Glomerular endothelial cell (primary cell): ENCODE results near the gene VAT1. TPM values are rescaled to one million over a fixed set of nuclear protein-coding genes. Genes with fewer than 3 reads are reported as not detected.
"Not testable (repeated sequence)": the region's sequence is repeated elsewhere in the genome, so short reads cannot be mapped to it uniquely, and the experiment has no call there.

Experiments used
- DNase-seq: peaks from one replicate; pipeline ENCODE4 v3.0.0-alpha.2; 2011; ENCODE audit warnings: low read depth, low spot score; ENCODE audit errors: extremely low read depth
- total RNA-seq: library from RNA; depleted of rRNA; stranded (reverse); fragments of >200 nt; gene quantifications from 2 replicates; pipeline ENCODE4 v1.2.3, GENCODE V29; 2015

Gene VAT1
- total RNA-seq, 1 donor from 2014 or later, result 602 TPM

DNA sequence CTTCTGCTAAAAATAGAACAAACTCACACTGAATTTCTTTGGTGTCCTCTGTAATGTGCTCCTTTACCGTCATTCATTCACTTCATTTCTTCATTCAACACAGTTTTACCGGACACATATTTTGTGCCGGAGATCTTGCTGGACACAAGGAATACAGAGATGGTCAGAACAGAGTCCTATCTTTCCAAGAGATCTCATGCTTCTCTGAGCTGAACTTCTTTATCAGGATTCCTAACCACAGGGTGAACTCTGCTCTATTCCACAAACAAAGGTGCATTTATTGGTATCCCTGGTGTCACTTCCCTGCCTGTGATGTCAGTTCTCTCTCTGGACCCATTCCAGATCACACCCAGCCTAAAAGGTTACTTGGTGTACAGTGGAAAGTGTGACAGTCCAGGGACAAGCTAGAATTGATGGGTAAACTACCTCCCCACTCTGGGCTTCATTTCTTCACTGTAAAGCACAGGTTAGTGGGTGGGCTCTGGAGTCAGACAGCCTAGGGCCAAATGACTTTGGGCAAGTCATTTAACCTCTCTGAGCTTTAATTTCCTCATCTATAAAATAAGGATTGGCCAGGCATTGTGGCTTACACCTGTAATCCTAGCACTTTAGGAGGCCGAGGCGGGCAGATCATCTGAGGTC lies 11.4 kb downstream of the VAT1 start:
- no peak for DNase-seq

DNA sequence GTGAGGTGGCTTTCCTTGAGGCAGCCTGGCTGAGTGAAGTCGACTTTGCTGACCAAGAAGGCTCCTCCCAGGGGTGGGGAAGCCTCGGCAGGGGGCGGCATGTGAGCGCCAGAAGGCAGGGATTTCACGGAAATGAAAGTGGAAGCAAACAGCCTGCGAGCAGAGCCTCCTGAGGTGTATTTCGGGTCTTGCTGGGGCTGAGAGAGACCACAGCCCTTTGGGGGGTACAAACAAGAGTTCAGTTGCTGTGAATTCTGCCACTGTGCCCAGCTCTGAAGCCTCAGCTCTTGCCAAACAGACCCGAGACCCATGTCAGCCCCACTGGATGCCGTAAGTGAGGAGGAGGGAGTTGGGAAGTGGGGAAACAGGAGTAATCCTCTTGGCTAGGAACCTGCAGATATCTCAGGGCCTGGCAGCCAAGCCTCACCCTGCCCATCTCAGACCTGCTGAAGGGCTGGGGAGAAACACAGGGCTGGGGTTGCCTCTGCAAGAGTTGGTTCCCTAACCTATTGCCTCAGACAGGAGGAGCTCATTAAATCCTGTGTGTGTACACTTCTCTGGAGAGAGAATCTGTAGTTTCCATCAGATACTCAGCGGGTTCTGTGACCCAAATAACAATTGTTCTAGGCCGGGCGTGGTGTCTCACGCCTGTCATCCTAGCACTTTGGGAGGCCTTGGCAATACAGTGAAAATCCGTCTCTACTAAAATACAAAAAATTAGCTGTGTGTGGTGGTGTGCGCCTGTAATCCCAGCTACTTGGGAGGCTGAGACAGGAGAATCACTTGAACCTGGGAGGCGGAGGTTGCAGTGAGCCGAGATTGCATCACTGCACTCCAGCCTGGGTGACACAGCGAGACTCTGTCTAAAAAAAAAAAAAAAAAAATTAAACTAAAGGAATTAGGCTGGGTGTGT lies 15.3 kb downstream of the VAT1 start, which contains the start of gene IFI35:
TSS of gene IFI35 (plus strand) at position 146 of the 913 bp plus-strand sequence. CDS start at position 310, 164 bp downstream.
- no peak for DNase-seq

DNA sequence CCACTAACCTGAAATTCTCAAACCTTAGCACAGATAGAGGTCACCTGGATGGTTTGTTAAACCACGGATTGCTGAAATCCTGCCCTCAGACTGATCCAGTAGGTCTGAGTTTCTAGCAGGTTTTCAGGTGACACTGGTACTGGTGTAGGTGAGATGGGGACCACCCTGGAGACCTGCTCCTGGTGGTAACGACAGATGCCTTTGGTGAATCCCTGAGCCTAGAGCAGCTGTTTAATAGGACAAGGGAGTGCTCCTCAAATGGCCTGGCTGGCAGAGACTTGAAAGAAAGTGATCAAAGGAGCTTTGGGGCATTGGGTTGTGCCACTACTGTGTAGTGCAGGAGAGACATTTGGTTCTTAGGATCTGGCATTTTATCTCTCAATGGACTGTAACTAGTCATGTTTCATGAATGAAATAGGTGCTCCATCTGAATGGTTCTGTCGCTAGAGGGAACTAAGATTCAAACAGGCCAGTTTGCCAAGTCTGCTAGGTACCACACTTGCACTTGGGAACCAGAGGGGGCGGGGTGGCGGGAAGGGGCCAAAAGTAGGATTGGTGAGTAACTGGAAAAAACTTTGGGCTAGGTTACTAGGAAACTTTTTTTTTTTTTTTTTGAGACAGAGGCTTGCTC lies 18.5 kb downstream of the VAT1 start:
- no peak for DNase-seq

DNA sequence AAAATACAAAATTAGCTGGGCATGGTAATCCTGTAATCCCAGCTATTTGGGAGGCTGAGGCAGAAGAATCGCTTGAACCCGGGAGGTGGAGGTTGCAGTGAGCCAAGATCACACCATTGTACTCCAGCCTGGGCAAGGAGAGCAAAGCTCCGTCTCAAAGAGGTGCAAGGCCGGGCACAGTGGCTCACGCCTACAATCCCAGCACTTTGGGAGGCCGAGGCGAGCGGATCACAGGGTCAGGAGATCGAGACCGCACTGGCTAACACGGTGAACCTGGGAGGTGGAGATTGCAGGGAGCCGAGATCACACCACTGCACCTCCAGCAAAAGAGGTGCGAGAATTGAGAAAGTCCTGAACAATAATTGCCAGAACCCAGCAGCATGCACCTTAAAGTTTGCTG lies 21.3 kb downstream of the VAT1 start:
- DNase-seq, result not testable (repeated sequence)

DNA sequence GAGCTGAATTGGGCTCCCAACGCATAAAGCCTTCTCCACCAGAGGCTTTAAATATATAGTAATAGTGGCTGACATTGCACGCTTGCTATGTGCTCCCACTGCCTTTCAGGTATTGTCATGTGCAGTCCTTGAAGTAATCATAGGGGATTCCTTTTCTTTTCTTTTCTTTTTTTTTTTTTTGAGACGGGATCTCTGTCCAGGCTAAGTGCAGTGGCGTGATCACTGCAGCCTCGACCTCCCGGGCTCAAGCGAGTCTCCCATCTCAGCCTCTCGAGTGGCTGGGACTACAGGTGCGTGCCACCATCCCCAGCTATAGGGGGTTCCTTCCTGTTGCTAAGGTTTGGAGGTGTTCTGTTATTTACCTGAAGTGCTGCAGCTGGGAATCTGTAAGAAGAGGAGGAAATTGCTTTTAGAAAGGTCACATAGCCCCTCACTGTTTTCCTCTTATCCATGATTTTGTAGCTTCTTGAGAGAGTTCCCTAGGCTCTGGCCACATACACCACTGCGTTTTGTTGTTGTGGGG lies 23.1 kb downstream of the VAT1 start:
- DNase-seq, result no peak

DNA sequence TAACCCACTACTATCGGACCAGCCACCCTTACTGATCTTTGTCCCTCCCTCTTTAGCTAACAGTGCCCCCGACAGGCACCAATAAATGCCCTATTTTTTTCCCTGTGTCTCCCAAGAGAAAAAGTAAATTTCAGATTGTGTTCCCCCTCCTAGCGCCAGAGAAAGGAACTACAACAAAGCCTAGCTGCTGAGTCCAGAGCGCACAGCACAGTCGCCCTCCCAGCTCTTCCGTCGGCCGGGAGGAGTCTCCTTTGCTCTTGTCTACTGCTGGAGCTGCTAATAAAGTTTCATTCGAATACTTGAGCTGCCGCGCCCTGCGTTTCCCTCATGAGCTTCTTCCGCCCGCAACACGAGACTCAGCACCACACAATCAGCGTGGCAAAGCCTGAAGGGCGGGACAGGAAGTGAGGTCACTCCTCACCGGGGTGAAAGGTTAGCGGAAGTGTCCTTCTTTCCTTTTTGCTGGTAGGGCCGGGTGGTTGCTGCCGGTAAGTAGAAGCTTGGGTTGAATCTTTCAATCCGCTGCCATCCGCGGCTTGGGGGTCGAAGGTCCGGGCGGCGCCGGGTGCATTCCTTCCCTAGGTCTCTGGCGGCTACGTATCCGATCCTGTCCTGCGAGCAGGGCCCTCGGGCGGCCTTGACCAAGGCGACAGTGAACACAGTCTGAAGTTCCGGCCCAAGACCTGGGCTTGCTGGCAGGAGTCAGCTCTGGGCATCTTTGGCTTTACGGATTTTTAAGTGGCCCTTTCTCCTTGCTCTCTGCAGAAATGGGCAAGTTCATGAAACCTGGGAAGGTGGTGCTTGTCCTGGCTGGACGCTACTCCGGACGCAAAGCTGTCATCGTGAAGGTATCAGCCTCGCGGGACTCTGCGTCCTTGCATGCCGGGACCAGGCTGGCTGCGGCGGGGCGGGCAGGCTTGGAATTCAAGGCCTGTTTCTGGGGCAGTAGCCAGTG lies 23.9 kb downstream of the VAT1 start, which contains the start of gene RPL27:
TSS of gene RPL27 (plus strand) at position 436 of the 955 bp plus-strand sequence. CDS start at position 768, 332 bp downstream.
- DNase-seq, result peak; percentile 98

DNA sequence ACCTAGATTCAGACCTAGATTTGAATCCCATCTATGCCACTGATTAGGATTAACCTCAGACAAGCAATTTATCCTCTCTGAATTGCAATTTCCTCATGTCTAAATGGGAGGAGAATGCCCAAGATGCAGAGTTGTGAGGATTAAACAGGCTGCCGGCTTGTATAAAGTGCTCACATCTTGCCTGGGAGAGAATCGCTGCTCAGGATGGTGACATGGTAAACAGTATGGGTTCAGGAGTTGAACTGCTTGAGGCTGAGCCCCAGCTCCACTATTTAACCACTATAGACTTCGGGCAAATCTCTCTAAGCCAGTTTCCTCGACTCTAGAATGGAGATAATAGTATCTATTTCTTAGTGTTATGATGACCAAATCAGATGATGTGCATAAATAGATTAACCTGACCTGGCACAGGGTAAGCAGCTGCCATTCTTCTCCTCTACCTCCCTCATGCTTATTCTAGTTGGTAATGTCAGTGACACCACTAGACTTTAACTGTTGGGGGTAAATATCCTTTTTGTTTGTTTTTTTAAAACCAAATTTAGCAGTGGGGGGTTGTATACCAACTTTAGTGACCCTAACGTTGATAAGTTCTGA lies 24.7 kb downstream of the VAT1 start:
- DNase-seq, result no peak

DNA sequence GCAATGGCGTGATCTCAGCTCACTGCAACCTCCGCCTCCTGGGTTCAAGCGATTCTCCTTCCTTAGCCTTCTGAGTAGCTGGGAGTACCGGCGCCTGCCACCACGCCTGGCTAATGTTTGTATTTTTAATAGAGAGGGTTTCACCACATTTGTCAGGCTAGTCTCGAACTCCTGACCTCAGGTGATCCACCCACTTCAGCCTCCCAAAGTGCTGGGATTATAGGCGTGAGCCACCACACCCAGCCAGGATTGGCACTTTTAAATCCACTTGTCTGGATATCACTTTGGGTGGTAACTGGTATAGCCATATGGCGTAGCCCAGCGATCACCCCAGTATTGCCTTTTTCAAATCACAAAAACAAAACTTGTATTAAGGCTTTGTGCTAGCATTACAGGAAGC lies 28.3 kb downstream of the VAT1 start:
- not testable (repeated sequence) for DNase-seq

DNA sequence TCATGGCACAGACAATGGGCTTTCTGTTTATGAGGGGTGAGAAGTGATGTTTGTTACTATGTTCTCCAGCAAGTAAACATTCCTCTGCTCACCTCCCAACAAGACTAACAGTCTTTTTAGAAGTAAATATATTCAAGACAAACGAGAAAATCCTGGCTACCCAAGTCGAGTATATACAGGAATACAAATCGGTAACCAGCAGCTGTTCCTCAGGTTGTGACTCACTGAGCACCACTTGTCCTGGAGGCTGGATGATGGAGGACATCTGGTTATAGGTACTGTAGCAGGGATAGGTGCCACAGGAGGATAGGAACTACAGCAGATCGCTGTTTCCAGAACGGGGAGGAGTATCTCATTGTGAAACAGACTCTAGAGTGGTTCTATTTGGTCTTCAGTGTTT lies 29.3 kb downstream of the VAT1 start:
- DNase-seq, result no peak

DNA sequence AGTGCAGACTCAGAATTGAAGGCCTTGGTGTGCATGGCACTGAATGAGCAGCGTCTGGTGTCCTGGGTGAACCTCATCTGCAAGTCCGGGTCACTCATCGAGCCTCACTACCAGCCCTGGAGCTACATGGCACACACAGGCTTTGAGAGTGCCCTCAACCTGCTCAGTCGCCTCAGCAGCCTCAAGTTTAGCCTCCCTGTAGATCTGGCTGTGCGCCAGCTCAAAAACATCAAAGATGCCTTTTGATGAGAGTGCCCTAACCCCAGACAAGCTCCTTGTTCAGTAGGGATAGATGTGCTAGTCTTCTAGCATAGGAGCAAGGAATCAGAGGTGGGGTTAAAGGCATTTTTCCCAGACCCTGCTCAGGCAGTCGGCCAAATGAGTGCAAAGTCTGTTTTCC lies 30.7 kb downstream of the VAT1 start:
- DNase-seq, result no peak

DNA sequence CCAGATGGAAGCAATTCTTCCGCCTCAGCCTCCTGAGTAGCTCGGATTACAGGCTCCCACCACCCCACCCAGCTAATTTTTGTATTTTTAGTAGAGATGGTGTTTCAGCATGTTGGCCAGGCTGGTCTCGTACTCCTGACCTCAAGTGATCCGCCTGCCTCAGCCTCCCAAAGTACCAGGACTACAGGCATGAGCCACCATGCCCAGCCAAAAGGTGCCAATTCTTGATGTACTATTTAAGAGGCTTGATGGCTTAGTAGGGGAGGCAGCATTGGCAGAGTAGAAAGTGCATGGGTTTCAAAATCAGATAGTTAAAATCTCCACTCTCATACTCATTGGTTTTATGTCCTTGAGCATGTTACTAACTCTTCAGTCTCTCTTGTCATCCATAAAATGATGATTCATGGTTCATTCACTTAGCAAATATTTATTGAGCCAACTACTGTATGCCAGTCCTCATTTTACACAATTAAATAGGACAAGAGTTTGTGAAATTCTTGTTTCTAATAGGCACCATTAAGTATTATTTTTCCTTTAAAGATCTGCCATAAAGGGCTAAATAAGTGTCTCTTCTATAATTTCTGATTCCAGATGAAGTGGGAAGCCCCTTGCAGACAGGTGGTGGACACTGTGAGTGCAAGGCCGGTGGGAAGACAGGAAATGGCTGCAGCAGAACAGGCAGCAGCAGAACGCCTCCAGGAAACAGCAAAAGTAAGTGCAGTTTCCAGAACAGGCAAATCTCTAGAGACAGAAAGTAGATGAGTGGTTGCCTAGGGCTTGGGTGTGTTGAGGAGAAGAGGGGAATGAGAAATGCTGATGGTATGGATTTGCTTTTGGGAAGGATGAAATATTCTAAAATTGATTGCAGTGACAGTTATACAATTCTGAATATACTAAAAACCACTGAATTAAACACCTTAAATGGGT lies 32.2 kb downstream of the VAT1 start:
- no peak for DNase-seq

DNA sequence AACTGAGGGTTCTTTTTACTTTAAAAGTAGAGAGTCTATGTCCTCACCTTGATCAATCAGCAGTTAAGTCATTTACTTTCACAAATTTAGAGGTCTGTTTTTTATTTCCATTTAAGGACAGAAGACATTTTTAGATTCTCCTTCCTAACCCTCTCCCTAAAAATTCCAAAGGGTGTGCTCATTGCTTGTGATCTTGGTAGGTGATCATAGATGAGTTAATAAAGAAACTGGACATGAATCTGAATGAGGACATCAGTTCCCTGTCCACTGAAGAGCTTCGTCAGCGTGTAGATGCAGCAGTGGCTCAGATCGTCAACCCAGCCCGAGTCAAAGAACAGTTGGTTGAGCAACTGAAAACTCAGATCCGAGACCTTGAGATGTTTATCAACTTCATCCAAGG lies 33.0 kb downstream of the VAT1 start:
- DNase-seq, result no peak

DNA sequence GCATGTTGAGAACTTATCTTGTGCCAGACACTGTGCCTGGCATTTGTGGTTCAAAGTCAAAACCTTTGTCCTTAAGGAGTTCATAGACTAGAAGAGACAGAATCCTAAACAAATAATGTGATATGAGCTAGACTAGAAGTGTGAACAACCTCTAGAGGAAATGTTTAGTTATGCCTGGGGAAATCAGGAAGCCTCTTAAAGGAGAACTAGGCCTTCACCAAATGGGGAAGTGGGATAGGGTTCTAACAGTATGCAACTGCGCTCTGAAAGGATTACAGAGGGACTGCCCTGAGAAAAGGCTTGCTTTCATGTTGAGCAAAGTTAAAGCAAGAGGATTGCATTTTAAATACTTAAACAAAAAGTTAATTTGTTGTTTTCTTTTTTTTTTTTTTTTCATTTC lies 37.0 kb downstream of the VAT1 start:
- DNase-seq, result no peak

DNA sequence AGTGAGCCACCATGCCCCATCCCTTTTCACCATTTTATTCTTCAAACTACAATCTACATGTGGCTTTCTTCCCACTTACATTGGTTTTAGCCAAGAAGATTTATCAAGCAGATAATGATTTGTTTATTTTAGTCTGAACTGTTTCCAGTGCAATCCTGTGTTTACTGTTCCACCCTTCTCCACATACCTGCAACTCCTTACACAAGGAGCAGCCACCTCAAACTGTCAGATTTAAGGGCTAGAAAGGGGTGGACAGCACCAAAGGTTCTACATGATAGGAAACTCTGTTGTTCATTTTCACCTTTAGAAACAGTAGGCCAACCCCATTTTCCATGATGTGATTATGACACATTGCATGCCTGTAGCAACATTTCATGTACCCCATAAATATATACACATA lies 39.9 kb downstream of the VAT1 start:
- DNase-seq, result no peak

DNA sequence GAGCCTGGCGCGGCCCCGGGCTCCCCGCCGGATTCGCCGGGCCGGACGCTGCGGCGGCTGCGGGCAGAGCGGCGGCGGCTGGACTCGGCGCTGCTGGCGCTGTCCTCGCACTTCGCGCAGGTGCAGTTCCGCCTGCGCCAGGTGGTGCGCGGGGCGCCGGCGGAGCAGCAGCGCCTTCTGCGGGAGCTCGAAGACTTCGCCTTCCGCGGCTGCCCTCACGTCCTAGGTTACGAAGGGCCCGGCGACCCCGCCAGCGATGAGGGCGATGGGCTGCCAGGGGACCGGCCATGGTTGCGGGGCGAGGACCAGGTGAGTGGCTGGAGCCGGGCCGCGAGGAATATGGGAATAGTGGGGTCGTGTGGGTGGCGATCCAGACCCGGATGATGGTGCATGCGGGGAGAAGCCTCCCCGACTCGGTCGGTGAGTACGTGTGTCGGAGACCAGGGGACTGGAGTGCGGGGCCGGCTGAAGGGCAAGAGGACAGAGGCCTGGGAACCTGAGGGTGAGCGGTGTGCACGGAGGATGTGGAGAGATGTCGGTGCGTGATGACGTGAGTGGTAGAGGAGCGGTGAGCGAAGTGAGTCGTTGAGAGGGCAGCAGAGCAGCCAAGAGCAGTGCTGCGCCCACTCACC lies 41.3 kb downstream of the VAT1 start:
- DNase-seq, result no peak

DNA sequence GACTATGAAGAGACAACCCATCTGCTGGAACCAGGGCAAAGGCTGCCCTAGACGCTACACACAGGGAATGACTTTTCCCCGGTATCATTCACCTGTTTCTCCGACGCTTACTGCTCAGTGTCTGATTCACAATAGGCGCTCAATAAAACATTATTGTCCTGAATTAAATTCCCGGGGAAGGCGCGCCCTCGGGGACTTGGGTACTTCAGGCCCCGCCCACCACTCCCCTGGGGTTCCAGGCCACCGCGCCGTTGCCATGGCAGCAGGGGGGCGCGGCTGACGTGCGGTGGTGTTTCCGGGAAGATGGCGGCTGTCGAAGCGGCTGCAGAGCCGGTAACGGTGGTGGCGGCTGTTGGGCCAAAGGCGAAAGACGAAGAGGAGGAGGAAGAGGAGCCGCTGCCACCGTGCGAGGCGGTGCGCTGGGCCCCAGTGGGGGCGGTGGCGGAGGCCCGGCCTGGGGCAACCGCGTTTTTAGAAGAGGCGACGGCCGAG lies 41.9 kb downstream of the VAT1 start, which contains the start of gene RUNDC1:
TSS of gene RUNDC1 (plus strand) at position 292 of the 492 bp plus-strand sequence. CDS start at position 304, 12 bp downstream.
- DNase-seq, result no peak

DNA sequence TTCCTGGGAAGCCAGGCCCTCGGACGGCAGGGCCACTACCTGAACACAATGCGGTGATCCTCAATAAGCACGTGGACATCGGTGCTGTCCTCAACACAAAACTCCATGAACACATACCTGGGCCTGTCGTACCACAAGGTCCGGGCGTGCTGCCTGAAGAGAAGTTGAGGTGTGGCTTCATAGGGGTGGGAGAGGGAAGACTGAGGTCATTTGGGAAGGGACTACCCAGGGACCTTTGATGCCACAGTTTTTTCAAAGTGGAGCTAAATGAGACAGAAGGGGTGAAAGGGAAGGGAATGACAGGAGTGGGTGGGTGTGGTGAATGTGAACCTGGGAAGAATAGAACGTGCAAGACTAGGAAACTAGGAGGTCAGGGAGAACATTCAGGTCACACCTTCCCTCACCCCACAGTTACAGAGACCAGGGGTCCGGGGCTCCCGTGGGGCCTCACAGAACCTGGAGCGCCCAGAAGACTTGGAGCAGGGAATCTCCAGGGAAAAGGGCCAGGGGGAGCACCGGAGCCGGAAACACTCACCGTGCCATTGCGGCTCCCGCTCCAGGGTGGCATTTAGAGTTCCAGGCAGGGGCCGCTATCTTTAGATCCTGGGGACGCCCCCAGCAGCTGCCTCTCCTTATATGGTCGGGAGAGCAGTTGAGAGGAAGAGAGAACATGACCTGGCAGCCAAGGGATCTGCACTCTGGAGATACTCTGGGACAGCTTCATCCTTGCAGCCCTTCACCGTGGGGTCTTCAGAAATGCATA lies 42.5 kb downstream of the VAT1 start, which contains the start of gene PTGES3L:
TSS of gene PTGES3L (minus strand) at position 570 of the 763 bp plus-strand sequence. CDS start at position 543, 27 bp downstream.
- no peak for DNase-seq
